CMK (cell line): Measurements from ENCODE around the gene REXO1.

Experiments used
- DNase-seq: peaks from one replicate; pipeline ENCODE4 v3.0.0-alpha.2; 2010; ENCODE audit warnings: low read depth

The REXO1 gene

DNA sequence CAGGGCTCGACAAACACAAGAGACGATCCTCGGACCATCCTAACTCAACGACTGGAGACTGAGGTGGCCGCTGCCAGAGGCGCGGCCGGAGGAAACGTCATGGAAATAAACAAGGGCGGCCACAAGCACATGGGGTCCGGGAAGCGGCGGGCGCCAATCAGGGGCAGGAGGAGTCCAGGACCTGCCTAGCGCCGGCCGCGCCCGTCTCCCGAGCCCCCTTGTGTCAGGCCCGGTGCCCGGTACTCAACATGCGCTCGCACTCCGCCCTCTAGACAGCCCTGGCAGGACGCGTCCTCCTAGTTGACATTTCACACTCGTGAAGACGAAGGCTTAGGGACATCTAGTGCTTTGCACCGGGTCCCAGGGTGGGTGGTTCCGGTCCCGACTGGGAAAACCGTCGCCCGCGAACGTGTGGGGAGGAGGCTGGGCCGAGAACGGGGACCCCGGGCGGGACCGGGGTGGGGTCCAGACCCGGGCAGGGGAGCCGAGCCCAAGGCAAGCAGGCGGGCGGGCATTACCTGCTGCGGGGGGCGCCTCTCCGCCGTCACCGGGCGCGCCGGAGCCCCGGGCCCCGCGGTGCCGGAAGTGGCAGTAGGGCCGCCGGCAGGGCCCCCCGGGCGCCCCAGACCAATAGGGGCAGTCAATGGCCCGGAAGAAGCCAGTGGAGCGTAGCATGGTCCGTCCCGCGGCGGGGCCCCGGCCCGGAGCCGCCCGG, 442 bp downstream of the REXO1 start:
- DNase-seq: no peak

DNA sequence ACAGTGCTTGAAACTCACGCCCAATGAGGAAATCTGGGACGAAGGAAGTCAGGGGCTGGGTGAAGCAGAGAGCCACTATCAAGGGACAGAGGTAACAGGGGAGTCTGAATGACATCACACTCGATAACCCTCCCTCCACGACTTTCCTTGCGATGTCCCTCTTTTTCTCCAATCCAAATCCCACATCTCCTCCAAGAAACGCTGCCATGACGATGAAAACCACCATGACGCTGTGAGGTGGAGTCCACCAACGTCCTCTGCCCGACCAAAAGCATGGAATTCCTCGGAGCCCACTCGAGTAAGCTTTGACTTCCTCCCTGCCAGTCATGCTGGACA, 967 bp downstream of the REXO1 start:
- no peak for DNase-seq

DNA sequence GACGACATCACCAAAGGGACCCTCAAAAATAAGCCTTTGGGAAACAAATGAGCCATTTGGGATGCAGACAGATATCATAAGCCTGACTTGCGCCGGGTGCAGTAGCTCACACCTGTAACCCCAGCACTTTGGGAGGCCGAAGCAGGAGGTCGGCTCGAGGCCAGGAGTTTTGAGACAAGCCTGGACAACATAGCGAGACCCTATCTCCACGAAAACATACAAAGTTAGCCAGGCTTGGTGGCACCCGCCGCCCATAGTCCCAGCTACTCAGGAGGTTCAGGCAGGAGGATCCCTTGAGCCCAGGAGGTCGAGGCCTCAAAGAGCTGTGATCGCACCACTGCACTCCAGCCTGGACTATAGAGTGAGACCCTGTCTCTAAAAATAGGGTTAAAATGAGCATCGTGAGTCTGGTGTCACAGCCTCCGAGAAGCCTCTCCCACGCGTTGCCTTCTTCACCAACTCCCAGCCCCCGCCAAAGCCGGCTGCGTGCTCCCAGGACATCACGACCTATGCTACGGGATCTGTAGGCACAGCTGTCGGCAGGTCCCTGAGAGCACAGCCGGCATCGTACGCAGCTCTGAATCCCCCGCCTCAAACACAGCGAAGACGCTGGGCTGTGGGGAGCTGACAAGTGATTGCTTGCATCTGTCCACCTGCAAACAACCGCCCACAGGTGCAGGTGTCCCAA, 1.6 kb downstream of the REXO1 start:
- DNase-seq: no peak

DNA sequence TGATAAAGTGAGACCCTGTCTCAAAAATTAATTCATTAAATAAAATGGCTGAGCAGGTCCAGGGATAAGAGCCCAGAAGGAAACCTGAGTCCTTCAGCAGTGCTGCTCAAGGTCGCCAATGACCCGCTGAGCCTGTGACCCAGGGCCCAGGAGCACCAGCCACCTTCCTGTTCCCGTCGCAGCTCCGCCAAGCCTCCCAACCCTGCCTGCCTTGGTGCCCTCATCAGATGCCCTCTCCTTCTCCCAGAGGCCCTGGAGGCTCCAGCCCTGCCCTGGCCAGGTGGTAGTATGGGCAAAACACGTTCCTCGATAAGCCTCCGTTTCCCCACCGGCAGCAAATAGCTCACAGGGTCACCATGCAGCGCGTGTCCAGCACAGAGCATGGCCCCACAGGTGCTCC, 2.6 kb downstream of the REXO1 start:
- DNase-seq: no peak

DNA sequence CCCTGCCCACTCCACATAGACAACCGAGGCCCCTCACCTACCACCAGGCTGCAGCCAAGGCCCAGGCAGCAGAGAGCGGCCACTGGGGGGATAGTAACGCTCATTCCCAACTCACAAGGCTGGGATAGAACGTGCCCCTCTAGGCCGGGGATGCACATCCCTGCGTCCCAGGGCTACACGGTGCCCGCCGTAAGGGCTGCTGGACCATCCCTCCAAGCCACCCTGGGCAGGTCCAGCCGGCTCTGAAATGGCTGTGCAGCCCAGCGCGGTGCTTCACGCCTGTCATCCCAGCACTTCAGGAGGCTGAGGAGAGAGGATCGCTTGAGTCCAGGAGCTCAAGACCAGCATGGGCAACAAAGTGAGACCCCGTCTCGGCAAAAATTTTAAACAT, 3.2 kb downstream of the REXO1 start:
- no peak for DNase-seq

DNA sequence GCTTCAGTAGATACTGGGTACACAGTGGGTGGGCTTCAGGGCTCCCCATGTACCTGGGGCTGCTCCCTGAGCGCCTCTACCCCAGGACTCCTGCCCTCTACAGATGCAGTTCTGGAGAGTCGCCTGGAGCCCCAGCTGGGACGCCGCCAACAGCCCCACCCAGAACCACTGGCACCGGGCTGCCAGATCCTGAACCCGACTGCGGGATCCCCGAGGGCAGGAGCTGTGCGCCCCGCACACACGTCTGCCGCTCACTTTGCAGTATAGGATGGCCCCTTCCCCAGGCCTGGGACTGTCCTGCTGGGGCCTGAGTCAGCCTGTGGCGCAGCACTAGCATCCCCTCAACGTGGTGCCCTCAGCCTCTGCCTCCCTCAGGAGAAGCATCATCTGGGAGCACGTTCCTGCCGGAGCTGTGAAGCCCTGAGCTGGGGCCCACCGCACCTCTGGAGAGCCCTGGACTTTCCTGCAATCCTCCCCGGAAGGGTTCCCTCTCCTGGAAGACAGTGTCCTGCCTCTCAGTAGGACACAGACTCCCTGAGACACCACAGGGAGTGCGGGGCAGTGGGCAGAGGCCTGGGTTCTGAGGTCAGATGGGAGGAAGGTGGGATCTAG, 3.7 kb downstream of the REXO1 start:
- no peak for DNase-seq

DNA sequence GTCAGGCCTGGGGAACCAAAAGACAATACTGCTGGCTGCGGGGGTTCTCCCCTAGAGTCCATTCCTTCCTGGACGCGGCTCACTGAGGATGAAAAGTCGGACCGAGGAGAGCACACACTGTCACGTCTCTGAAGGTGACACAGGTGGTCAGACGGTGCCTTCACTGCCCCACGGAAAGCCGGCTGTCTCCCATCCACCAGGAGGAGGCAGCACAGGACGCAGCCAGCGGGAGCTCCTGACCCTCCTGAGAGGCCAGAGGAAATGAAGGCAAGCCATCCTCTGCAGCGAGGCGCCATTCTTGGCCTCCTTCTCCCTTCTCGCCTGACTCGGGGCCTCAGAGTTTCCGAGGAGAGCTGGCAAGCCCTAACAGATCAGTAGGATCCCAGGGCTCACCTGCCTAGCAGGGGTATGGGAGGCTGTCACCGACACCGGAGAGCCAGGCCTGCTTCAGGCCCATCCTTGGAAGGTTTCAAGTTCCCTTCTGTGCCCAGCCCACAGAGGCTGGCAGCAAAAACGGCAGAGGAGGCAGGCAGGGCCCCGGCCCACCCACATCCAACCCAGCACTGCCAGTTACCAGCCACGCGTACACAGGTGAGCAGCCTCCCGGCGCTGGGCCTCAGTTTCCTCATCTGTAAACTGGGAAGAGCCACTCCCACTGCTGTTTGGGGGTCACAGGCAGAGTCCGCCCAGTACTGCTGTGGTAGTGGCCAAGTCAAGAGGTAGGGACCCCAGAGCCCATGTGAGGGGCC, 4.5 kb downstream of the REXO1 start:
- DNase-seq: no peak

DNA sequence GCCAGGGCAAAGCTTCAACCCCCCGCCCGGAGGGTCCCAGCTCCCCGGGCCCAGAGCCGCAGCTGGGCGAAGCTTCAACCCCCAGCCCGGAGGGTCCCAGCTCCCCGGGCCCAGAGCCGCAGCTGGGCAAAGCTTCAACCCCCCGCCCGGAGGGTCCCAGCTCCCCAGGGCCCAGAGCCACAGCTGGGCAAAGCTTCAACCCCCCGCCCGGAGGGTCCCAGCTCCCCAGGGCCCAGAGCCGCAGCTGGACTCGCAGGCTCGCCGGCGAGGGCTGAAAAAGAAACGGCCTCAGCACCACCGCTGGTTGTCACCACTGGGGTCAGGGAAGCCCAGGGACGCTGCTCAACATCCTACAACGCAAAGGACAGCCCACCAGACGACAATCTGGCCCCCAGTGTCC, 5.2 kb downstream of the REXO1 start:
- DNase-seq: no peak

DNA sequence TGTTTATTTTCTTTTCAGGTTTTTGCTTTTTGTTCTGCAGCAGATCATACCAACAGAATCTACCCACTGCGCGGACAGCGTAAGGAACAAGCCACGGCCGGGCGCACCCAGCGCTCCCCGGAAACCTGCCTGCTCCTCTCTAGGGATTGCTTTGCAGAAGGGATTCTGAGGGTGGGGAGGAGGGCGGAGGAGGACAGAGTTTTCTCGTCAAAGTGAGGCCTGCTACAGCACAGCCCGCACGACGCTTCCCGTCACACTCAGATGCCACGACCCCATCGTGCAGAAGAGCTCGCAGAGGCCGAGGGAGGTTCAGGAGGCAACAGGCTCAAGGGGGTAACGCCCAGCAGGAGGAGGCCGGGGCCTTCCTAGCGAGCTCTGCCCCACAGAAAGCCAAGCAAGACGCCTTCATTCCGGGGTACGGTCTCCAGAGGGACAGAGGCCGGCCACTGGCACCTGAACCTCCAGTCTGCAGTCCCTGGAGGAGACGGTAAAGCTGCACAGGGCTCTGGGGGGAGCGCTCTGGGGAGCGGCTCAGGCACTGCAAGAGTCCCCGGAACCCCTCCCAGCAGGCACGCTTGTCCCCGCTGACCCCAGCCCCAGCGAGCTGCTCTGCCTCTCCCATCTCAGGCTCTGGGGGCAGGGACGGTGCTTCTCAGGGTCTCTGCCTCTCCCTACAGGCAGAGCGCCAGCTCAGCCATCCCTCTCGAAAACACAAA, 6.9 kb downstream of the REXO1 start:
- no peak for DNase-seq

DNA sequence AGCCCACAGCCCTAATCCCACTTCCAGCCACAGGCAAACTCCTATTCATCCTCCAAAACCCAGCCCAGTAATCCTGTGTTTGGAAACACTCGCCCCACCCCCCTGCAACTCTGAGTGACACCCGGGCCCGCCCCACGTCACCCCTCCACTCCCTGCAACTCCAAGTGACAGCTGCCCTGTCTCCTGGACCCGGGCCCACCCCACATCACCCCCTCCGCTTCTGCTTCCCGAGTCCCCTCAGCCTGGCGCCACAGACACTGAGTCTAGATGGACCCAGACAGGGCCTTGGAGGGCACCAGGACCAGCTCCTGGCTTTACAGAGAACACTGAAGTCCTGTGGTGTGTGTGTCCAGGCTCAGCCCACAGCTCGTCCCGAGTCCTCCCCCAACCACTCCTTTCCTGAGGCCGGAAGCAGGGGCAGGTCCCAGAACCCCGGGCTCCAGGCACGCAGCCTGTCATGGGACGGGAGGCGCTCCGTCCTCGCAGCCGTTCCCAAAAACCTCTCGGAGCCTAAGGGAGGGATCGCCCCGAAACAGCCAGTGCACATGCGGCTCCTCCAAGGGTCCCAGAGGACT, 7.7 kb downstream of the REXO1 start:
- no peak for DNase-seq

- DNase-seq: no peak
Observed at GRCh38 chr19:1839658-1840540, 8.4 kb downstream of the REXO1 start.

DNA sequence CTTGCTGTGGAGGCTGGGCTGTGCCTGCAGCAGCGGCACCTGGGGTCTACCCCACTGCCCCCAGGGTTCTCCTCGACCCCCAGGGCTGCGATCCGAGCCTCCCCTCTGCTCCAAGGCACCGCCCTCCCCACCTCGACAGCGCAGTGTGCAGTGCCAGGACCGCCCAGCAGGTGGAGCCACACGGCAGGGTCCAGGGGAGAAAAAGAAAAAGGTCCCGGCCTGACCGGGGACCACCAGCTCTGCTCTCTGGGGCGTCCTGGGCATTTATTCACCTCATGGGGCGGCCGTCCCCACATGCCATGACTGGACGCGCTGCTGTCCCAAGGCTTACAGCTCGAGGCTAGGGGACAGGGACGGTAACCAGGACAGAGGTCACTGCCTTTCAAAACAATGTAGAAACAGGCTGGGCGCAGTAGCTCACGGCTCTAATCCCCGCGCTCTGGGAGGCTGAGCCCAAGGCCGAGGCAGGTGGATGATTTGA, 10.6 kb downstream of the REXO1 start:
- no peak for DNase-seq

DNA sequence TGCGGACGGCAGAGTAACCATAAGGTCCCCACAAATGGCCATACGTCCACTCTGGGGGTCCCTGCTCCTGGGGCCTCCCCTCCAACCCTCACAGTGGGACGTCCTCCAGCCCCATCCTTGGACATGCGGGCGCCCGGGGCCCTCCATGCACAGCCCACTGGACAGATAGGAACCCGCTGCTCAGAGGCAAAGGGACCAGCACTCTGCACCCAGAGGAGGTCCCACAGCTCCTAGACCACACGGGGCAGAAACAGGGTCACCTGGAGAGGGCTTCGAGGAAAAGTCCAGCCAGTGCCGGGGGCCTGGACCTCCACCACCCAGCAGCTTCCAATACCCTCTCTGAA, 11.1 kb downstream of the REXO1 start:
- no peak for DNase-seq

DNA sequence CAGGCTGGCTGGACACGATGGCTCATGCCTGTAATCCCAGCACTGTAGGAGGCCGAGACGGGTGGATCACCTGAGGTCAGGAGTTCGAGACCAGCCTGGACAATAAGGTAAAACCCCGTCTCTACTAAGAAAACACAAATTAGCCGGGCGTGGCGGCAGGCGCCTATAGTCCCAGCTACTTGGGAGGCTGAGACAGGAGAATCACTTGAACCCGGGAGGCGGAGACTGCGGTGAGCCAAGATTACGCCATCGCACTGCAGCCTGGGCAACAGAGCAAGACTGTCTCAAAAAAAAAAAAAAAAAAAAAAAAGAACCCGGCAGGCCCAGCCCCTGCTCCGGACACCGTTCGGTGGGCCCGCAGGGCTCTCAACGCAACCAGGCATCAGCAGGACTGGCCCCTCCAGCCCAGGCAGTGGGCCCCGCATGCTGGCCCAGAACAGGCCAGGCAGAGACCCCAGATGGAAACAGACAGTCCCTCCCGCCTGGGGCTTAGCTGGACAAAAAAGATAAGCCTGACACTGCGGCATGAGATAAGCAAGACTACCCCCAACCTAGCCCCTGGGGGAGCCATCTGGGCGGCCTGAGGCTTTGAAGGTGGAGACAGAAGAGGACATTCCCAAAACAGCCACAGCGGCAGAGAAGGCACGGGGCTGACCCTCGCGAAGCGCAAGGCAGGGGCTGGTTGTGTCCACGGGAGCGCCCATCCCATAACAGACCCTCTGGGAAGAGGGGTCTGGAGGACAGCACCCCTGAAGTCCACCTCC, 11.6 kb downstream of the REXO1 start:
- no peak for DNase-seq

- DNase-seq: no peak
Observed at GRCh38 chr19:1833540-1833939, 14.7 kb downstream of the REXO1 start.

DNA sequence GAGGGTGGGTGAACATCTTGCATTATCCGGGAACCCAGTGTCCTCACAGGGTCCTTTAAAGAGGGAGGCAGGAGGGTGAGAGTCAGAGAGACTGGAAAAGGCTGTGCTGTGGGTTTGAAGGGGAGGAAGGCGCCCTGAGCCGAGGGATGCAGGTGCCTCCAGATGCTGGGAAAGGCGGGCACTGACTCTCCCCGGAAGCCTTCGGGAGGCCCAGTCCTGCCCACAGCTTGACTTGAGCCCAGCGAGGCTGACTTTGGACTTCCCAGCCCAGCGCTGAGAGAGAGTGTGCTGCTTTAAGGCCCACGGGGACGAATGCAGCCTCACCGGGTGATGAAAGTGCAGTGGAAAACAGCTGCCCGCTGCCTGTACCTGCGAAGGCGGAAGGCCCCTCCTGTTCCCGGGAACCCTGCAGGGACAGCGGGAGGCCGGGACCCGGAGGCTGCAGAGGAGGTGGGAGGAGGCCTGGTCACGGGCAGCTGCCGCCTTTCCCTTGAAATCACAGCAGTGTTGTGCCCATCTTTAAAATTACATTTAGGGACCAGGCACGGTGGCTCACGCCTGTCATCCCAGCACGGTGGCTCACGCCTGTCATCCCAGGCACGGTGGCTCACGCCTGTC, 16.1 kb downstream of the REXO1 start:
- DNase-seq: no peak

GRCh38 chr19:1830978-1831377, 17.3 kb downstream of the REXO1 start:
- DNase-seq: no peak

DNA sequence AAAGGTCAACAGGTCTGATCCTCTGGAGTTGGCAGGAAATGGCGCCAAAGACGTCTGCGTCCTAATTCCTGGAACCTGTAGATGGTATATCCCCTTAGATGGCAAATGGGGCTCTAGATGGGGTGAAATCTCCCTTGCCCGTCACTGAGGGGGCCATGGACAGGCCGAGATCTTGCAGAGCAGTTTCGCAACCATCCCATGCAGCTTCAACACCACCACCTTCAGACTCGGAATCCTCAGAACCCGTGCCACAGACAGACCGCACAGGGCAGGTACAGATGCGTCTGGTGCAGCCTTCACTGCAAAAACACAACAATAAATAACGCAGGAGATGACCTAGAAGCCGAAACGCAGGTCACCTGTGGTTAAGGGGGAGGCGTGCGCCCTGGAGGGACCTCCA, 17.7 kb downstream of the REXO1 start:
- no peak for DNase-seq

DNA sequence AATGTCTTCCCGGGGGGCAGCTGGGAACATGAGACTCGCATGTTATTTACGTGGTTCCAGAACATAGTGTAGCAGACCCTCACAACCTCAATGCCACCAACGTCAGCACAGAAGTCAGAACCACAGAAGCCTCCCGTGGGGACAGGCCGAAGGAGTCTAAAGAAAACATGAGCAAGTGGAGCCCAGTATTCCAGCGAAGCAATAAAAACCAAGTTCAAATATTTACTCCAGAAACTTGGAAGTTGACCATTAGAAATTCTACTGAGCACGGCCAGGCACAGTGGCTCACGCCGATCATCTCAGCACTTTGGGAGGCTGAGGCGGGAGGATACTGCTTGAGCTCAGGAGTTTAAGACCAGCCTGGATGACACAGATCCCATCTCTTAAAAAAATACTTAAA, 18.3 kb downstream of the REXO1 start:
- DNase-seq: no peak
